HepG2 (cell line): ENCODE measurements around the gene PSMA7.

Experiments
- NCOA1 ChIP-seq: sonication (generic); formaldehyde crosslinking; IDR thresholded peaks from 2 replicates; pipeline ENCODE4 v1.9.0; 2021; ENCODE audit warnings: missing genetic modification reagents
- ZNF20 ChIP-seq: sonication (generic); formaldehyde crosslinking; IDR thresholded peaks from 2 replicates; pipeline ENCODE4 v1.4.0; 2020; ENCODE audit warnings: mild to moderate bottlenecking, moderate library complexity, missing genetic modification reagents
- ZNF510 ChIP-seq: sonication (generic); formaldehyde crosslinking; IDR thresholded peaks from 2 replicates; pipeline ENCODE4 v1.4.0; 2020; ENCODE audit warnings: low read depth, mild to moderate bottlenecking, missing genetic modification reagents
- ZNF615 ChIP-seq: sonication (generic); formaldehyde crosslinking; IDR thresholded peaks from 2 replicates; pipeline ENCODE4 v1.5.0; 2020; ENCODE audit warnings: mild to moderate bottlenecking, missing genetic modification reagents, borderline replicate concordance
- TF ChIP-seq, protein P1 (sequence below), 2 experiments: IDR thresholded peaks; 2 replicates each; pipeline ENCODE4 v1.6.1; 2011 to 2012; ENCODE audit warnings: low read length in 2 of 2, borderline replicate concordance in 1 of 2, low read depth in 1 of 2, mild to moderate bottlenecking in 1 of 2, moderate library complexity in 1 of 2
- TF ChIP-seq, protein P2 (sequence below): sonication (generic); formaldehyde crosslinking; IDR thresholded peaks from 2 replicates; pipeline ENCODE4 v1.5.0; 2020; ENCODE audit warnings: mild to moderate bottlenecking, missing genetic modification reagents, moderate library complexity
- TF ChIP-seq, protein P3 (sequence below): sonication (generic); formaldehyde crosslinking; IDR thresholded peaks from 2 replicates; pipeline ENCODE4 v1.4.0; 2020; ENCODE audit warnings: missing genetic modification reagents
- TF ChIP-seq, protein P4 (sequence below): sonication (generic); formaldehyde crosslinking; IDR thresholded peaks from 2 replicates; pipeline ENCODE4 v1.4.0; 2020; ENCODE audit warnings: missing genetic modification reagents

DNA sequence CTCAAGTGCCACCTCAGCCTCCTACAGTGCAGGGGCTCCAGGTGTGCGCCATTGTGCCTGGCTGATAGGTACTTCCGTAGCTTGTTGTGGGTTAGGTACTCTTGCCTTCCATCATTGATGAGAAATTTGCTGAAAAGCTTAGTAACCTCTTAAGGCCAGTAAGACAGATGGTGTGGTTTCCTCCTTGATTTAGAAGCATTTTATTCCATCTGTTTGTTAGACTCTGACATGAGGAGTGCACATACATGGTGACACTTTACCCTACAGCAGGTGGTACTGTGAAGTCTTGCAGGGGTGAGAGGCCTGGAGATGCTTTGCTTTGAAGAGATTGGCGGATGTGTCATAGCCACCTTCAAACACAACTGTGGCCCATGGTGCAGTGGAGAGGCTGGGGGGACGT is 24.9 kb upstream of the PSMA7 start:
- TF ChIP-seq, protein P1, sequence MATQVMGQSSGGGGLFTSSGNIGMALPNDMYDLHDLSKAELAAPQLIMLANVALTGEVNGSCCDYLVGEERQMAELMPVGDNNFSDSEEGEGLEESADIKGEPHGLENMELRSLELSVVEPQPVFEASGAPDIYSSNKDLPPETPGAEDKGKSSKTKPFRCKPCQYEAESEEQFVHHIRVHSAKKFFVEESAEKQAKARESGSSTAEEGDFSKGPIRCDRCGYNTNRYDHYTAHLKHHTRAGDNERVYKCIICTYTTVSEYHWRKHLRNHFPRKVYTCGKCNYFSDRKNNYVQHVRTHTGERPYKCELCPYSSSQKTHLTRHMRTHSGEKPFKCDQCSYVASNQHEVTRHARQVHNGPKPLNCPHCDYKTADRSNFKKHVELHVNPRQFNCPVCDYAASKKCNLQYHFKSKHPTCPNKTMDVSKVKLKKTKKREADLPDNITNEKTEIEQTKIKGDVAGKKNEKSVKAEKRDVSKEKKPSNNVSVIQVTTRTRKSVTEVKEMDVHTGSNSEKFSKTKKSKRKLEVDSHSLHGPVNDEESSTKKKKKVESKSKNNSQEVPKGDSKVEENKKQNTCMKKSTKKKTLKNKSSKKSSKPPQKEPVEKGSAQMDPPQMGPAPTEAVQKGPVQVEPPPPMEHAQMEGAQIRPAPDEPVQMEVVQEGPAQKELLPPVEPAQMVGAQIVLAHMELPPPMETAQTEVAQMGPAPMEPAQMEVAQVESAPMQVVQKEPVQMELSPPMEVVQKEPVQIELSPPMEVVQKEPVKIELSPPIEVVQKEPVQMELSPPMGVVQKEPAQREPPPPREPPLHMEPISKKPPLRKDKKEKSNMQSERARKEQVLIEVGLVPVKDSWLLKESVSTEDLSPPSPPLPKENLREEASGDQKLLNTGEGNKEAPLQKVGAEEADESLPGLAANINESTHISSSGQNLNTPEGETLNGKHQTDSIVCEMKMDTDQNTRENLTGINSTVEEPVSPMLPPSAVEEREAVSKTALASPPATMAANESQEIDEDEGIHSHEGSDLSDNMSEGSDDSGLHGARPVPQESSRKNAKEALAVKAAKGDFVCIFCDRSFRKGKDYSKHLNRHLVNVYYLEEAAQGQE (IDR thresholded peaks at IDR 0.05; ENCODE audit: borderline replicate concordance in 1 of 2, low read depth in 1 of 2, low read length in 2 of 2): no peak
- TF ChIP-seq, protein P2, sequence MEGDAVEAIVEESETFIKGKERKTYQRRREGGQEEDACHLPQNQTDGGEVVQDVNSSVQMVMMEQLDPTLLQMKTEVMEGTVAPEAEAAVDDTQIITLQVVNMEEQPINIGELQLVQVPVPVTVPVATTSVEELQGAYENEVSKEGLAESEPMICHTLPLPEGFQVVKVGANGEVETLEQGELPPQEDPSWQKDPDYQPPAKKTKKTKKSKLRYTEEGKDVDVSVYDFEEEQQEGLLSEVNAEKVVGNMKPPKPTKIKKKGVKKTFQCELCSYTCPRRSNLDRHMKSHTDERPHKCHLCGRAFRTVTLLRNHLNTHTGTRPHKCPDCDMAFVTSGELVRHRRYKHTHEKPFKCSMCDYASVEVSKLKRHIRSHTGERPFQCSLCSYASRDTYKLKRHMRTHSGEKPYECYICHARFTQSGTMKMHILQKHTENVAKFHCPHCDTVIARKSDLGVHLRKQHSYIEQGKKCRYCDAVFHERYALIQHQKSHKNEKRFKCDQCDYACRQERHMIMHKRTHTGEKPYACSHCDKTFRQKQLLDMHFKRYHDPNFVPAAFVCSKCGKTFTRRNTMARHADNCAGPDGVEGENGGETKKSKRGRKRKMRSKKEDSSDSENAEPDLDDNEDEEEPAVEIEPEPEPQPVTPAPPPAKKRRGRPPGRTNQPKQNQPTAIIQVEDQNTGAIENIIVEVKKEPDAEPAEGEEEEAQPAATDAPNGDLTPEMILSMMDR (CRISPR knock-in tag): no peak
- TF ChIP-seq NCOA1 (CRISPR knock-in tag): no peak
- TF ChIP-seq, protein P3, sequence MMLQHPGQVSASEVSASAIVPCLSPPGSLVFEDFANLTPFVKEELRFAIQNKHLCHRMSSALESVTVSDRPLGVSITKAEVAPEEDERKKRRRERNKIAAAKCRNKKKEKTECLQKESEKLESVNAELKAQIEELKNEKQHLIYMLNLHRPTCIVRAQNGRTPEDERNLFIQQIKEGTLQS (CRISPR knock-in tag): no peak
- TF ChIP-seq, protein P4, sequence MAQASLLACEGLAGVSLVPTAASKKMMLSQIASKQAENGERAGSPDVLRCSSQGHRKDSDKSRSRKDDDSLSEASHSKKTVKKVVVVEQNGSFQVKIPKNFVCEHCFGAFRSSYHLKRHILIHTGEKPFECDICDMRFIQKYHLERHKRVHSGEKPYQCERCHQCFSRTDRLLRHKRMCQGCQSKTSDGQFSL (CRISPR knock-in tag): no peak
- TF ChIP-seq ZNF615 (CRISPR knock-in tag): no peak
- no peak for TF ChIP-seq ZNF20 (CRISPR knock-in tag)
- no peak for TF ChIP-seq ZNF510
